MCF 10A (cell line): ENCODE data around the gene CCDC33. TPM values are rescaled to one million over a fixed set of nuclear protein-coding genes. Genes with fewer than 3 reads are reported as not detected.

Source experiments
- BruUV-seq: library from RNA; stranded (reverse); fragments of 400-500 nt; replicated peaks from 2 replicates; lab custom pipeline; 2021; lab: Mats Ljungman, UMichigan
- CTCF ChIA-PET: fragments of 300-600 bp; sonication (Branson Sonifier 250); formaldehyde crosslinking; extraction: SDS; loops from one replicate; lab custom pipeline; 2021; ENCODE audit warnings: antibody characterized with exemption, inconsistent platforms; lab: Yijun Ruan, JAX
- POLR2A ChIA-PET: fragments of 300-600, 350-650 bp; sonication (Branson Sonifier 250); formaldehyde crosslinking; extraction: SDS; loops from one replicate; lab custom pipeline; 2020; ENCODE audit warnings: antibody characterized with exemption, inconsistent platforms; lab: Yijun Ruan, JAX
- DNase-seq: peaks from one replicate; pipeline ENCODE4 v3.0.0-alpha.2; 2018; ENCODE audit not compliant: unreplicated experiment
- H3K27ac Mint-ChIP-seq: one replicate; pipeline ENCODE4 v1.8.0; 2022; ENCODE audit warnings: mild to moderate bottlenecking, low read depth, mixed read lengths; ENCODE audit not compliant: unreplicated experiment
- H3K27me3 Mint-ChIP-seq: one replicate; pipeline ENCODE4 v1.8.0; 2022; ENCODE audit warnings: mixed read lengths; ENCODE audit not compliant: insufficient read depth, unreplicated experiment
- H3K36me3 Mint-ChIP-seq: one replicate; pipeline ENCODE4 v1.8.0; 2022; ENCODE audit warnings: mild to moderate bottlenecking, moderate library complexity, mixed read lengths; ENCODE audit not compliant: insufficient read depth, unreplicated experiment
- H3K4me1 Mint-ChIP-seq: one replicate; pipeline ENCODE4 v1.8.0; 2022; ENCODE audit warnings: mixed read lengths; ENCODE audit not compliant: insufficient read depth, unreplicated experiment
- H3K4me3 Mint-ChIP-seq: one replicate; pipeline ENCODE4 v1.8.0; 2022; ENCODE audit warnings: mild to moderate bottlenecking, moderate library complexity, mixed read lengths; ENCODE audit not compliant: unreplicated experiment
- H3K9me3 Mint-ChIP-seq: one replicate; pipeline ENCODE4 v1.8.0; 2022; ENCODE audit warnings: mixed read lengths; ENCODE audit not compliant: unreplicated experiment
- intact Hi-C: fragments of 100-400 bp; cut with micrococcal nuclease; formaldehyde crosslinking; loops from 2 replicates; pipeline ENCODE4 v1.14.1; 2022
- total RNA-seq: library from RNA; stranded (reverse); gene quantifications from 2 replicates; pipeline ENCODE4 v1.2.3, GENCODE V29; 2022
- TF ChIP-seq, protein P1 (sequence below): fragments of 200-600 bp; IDR thresholded peaks from one replicate; pipeline ENCODE4 v1.8.0; 2022; ENCODE audit warnings: antibody characterized with exemption, mild to moderate bottlenecking; ENCODE audit not compliant: unreplicated experiment

Gene CCDC33
- total RNA-seq, 1 experiment from 2014 or later: not detected

- H3K36me3 Mint-ChIP-seq: no peaks in the 10 kb centered on the region
- H3K4me1 Mint-ChIP-seq: no peaks in the 10 kb centered on the region
- BruUV-seq: no TSS peak
- CTCF ChIA-PET: interaction anchor here (0.7 to 9.1 kb wide), 11 partner anchors 9 to 989 kb away, joined by 3 to 109 read pairs (median 5); no protein-coding TSS in a partner anchor
- intact Hi-C loops: loop anchor here (5.0 kb wide), 1 partner anchor 362 kb away; no protein-coding TSS in a partner anchor
- no peaks in the 10 kb centered on the region for H3K27me3 Mint-ChIP-seq
- DNase-seq: no peak
- H3K27ac Mint-ChIP-seq: no peak overlapping the region
- H3K9me3 Mint-ChIP-seq: no peaks in the 10 kb centered on the region
- no peak overlapping the region for H3K4me3 Mint-ChIP-seq
- POLR2A ChIA-PET: no interaction called here
- TF ChIP-seq, protein P1, sequence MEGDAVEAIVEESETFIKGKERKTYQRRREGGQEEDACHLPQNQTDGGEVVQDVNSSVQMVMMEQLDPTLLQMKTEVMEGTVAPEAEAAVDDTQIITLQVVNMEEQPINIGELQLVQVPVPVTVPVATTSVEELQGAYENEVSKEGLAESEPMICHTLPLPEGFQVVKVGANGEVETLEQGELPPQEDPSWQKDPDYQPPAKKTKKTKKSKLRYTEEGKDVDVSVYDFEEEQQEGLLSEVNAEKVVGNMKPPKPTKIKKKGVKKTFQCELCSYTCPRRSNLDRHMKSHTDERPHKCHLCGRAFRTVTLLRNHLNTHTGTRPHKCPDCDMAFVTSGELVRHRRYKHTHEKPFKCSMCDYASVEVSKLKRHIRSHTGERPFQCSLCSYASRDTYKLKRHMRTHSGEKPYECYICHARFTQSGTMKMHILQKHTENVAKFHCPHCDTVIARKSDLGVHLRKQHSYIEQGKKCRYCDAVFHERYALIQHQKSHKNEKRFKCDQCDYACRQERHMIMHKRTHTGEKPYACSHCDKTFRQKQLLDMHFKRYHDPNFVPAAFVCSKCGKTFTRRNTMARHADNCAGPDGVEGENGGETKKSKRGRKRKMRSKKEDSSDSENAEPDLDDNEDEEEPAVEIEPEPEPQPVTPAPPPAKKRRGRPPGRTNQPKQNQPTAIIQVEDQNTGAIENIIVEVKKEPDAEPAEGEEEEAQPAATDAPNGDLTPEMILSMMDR: no peak
Observed at GRCh38 chr15:74319596-74320351, 83.6 kb downstream of the CCDC33 start.

DNA sequence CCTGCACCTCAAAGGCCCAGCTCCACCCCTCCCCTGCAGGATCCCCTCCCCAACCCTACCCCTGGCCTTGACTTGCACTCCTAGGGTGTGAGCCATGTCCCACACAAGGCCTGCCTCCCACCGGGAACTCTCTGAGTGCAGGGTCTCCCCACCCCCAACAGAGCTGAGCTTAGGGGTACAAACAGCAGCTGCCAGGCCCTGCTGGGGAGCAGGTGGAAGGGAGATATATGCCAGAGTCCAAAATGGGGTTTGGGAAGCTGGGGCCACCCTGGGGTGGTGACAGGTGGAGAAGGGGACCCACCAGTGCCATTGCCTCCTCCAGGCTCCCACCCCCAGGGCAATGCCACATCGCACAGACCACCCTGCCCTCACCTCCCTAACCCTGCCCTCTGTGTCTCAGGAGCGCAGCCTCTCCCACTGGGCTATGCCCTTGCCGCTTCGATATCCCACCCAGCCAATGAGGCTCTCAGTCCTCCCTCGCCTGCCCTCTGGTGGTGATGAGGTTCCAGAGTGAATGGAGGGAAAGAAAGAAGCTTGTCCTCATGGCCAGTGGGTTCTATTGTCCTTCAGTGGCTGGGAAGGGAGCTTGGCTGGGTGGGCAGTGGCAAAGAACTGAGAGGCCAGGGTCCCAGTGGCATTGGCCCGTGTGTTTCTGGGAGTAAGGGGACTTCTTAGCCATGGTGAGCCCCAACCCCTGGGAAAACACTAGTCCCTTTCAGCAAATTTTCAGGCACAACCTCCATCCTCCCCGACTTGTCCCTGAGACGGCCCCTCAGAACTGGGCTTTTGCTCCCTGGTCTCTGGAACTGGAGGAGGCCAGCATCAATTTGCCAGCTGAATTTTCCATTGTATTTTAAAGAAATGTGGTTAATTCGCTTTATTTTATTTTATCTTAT is 84.5 kb downstream of the CCDC33 start:
- no peaks in the 10 kb centered on the region for H3K36me3 Mint-ChIP-seq
- intact Hi-C loops: loop anchor here (5.0 kb wide), 1 partner anchor 363 kb away; no protein-coding TSS in a partner anchor
- no peak overlapping the region for H3K27ac Mint-ChIP-seq
- H3K9me3 Mint-ChIP-seq: no peaks in the 10 kb centered on the region
- TF ChIP-seq, protein P1: peak; percentile 60
- BruUV-seq: no TSS peak
- H3K27me3 Mint-ChIP-seq: no peaks in the 10 kb centered on the region
- no peaks in the 10 kb centered on the region for H3K4me1 Mint-ChIP-seq
- ChIA-PET POLR2A (no interaction called here), CTCF (interaction anchor here (0.5 to 9.1 kb wide), 29 partner anchors 9 to 1176 kb away, joined by 3 to 109 read pairs (median 4); no protein-coding TSS in a partner anchor)
- DNase-seq: peak; percentile 66
- no peak overlapping the region for H3K4me3 Mint-ChIP-seq

GRCh38 chr15:74322558-74323180 is 86.5 kb downstream of the CCDC33 start:
- peak; percentile 62 for DNase-seq
- Mint-ChIP-seq H3K4me1 (no peaks in the 10 kb centered on the region), H3K9me3 (no peaks in the 10 kb centered on the region), H3K27me3 (no peaks in the 10 kb centered on the region), H3K4me3 (no peak overlapping the region), H3K36me3 (no peaks in the 10 kb centered on the region), H3K27ac (no peak overlapping the region)
- ChIA-PET CTCF (interaction anchor here (0.6 to 9.1 kb wide), 28 partner anchors 7 to 952 kb away, joined by 3 to 109 read pairs (median 4); partner anchors contain the start of gene TBC1D21), POLR2A (interaction anchor here (1.4 to 1.5 kb wide), 2 partner anchors 269 to 350 kb away, joined by 3 read pairs; no protein-coding TSS in a partner anchor)
- no TSS peak for BruUV-seq
- TF ChIP-seq, protein P1: peak; percentile 91
- intact Hi-C loops: loop anchor here (1.0 to 5.0 kb wide), 4 partner anchors 11 to 365 kb away; no protein-coding TSS in a partner anchor
